Ishikawa (cell line): Measurements from ENCODE around the gene NDFIP1.

Experiments used
- EP300 ChIP-seq: IDR thresholded peaks from 2 replicates; pipeline ENCODE4 v1.6.1; 2012; ENCODE audit warnings: borderline replicate concordance
- MAX ChIP-seq: IDR thresholded peaks from 2 replicates; pipeline ENCODE4 v1.6.1; 2012

DNA sequence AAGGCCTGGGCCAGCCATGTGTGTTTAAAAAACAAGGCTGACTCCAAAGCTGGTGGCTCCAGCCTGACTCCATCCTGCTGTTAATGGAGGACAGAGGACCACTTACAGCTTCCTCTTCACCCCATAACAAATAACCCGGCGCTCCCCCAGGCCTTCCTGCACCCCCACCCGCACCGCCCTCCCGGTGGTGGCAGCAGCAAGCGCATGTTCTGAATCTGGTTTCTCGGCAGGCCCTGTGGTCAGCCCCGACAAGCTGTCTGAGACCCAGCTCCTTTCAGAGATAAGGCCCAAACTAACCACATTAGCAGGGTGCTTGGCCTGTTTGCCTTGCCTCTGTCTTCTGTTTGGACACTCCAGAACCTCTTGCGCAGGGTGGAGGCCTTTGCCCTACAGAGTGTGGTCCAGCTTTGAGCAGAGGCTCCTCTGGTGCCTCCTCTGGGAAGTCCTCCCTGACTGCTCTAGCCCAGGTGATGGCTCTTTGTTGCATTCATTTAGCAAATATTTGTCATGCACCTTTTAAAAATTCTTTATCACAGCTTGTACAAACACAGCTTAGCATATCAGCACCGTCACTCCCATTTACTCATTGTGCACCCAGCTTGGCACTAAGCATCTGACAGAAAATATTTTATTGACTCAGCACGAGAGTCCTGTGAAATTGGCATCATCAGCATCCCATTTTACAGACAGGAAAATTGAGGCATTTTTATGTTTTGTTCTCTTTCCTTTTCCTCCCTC is 78.4 kb downstream of the NDFIP1 start:
- TF ChIP-seq MAX = no peak
- TF ChIP-seq EP300 = no peak
